ENCODE data around the gene MPP2. TPM values are rescaled to one million over a fixed set of nuclear protein-coding genes. Genes with fewer than 3 reads are reported as not detected.

The MPP2 gene
- total and polyA plus RNA-seq, 2 of the 13 experiments (the other 11 are each of a cell fraction or from before 2014, with no cell fraction given): 0.20 to 1.7 TPM

GRCh38 chr17:43864161-43864984 is 43.0 kb downstream of the MPP2 start (continued):
- TF ChIP-seq ZBED4 (CRISPR knock-in tag; IDR thresholded peaks at IDR 0.05; ENCODE audit: borderline replicate concordance): no peak
- no peak for TF ChIP-seq U2AF2 (IDR thresholded peaks at IDR 0.05; ENCODE audit: low read depth, low read length)
- TF ChIP-seq ZUFSP (CRISPR knock-in tag; IDR thresholded peaks at IDR 0.05; ENCODE audit: borderline replicate concordance): no peak

GRCh38 chr17:43861960-43862359 is 45.4 kb downstream of the MPP2 start:
- intact Hi-C loops (cut with micrococcal nuclease; ENCODE audit: unreplicated experiment) (no loop called here), in situ Hi-C loops (cut with HindIII; ENCODE audit: extremely low pct_ligation_motif_present, low pct_unique_long_range_greater_than_20kb) (no loop called here)
- Histone ChIP-seq H3K27me3 (ENCODE audit: control insufficient read depth in 1 of 2, insufficient read depth in 2 of 2, low read length in 2 of 2) (peaks cover 15 to 78% of the 10 kb centered on the region in 2 experiments), H3K4me3 (replicated peaks in 1 of 3; ENCODE audit: insufficient read depth in 1 of 3, low read depth in 2 of 3, low read length in 3 of 3) (no peak overlapping the region), H3K79me2 (ENCODE audit: insufficient read depth, low read length) (no peaks in the 10 kb centered on the region), H3K27ac (ENCODE audit: extremely low read length, insufficient read depth, low read length) (no peak overlapping the region), H2AFZ (ENCODE audit: low read length) (no peak overlapping the region), H4K20me1 (ENCODE audit: insufficient read depth, low read length) (no peaks in the 10 kb centered on the region), H3K4me1 (ENCODE audit: insufficient read depth, low read length) (no peaks in the 10 kb centered on the region), H3K9ac (ENCODE audit: insufficient read depth, low read depth, low read length) (no peak overlapping the region), H3K9me3 (ENCODE audit: low read length) (no peaks in the 10 kb centered on the region), H3K4me2 (ENCODE audit: low read depth, low read length) (no peak overlapping the region), H3K36me3 (replicated peaks in 1 of 2; ENCODE audit: control insufficient read depth in 1 of 2, insufficient read depth in 2 of 2, low read length in 2 of 2) (no peaks in the 10 kb centered on the region)
- WGBS (ENCODE audit: low lambda C conversion rate): 36% methylated on average over 7 of the region's 9 CpGs
- TF ChIP-seq SALL2 (CRISPR knock-in tag; IDR thresholded peaks at IDR 0.05) (no peak), PAXIP1 (CRISPR knock-in tag; conservative IDR thresholded peaks at IDR 0.05) (no peak), MXD4 (CRISPR knock-in tag; IDR thresholded peaks at IDR 0.05) (no peak)
- FAIRE-seq (no peak), ATAC-seq (peak; percentile 23; the same call in 2 of the 3 replicates), DNase-seq (ENCODE audit: low spot score) (no peak)
- POLR2A ChIA-PET: no interaction called here
- CTCF ChIA-PET (ENCODE audit: low intra/inter-chr PET ratio, low total read pairs): no interaction called here
- no TSS peak for BruUV-seq (replicated peaks)

Measured in HepG2 (cell line).